HEK293 (cell line): ENCODE data around the gene FAM193A.

Experiments
- HOXA7 ChIP-seq: sonication (generic); formaldehyde crosslinking; IDR thresholded peaks from 2 replicates; pipeline ENCODE4 v1.8.1; 2022; ENCODE audit warnings: missing genetic modification reagents, borderline replicate concordance
- HOXD13 ChIP-seq: sonication (generic); formaldehyde crosslinking; IDR thresholded peaks from 2 replicates; pipeline ENCODE4 v1.8.0; 2022; ENCODE audit warnings: missing genetic modification reagents, borderline replicate concordance
- PRDM1 ChIP-seq: fragments of 450-650 bp; formaldehyde crosslinking; IDR thresholded peaks from 2 replicates; pipeline ENCODE4; 2016; ENCODE audit warnings: missing biosample characterization, missing genetic modification characterization
- REPIN1 ChIP-seq: fragments of 450-650 bp; formaldehyde crosslinking; IDR thresholded peaks from 2 replicates; pipeline ENCODE4 v1.5.1; 2017; ENCODE audit warnings: missing biosample characterization, missing genetic modification characterization, low read depth
- ZBTB1 ChIP-seq: fragments of 450-650 bp; formaldehyde crosslinking; IDR thresholded peaks from 2 replicates; pipeline ENCODE4 v1.5.1; 2016; ENCODE audit warnings: missing biosample characterization, missing genetic modification characterization
- ZFP37 ChIP-seq: fragments of 450-650 bp; formaldehyde crosslinking; IDR thresholded peaks from 2 replicates; pipeline ENCODE4 v1.5.1; 2016; ENCODE audit warnings: missing biosample characterization, missing genetic modification characterization
- ZNF157 ChIP-seq: fragments of 450-650 bp; formaldehyde crosslinking; IDR thresholded peaks from 2 replicates; pipeline ENCODE4 v1.5.1; 2016; ENCODE audit warnings: missing biosample characterization, missing genetic modification characterization
- ZNF221 ChIP-seq: fragments of 450-650 bp; formaldehyde crosslinking; IDR thresholded peaks from 2 replicates; pipeline ENCODE4 v1.5.1; 2017; ENCODE audit warnings: missing biosample characterization, missing genetic modification characterization, borderline replicate concordance
- ZNF341 ChIP-seq: fragments of 450-650 bp; formaldehyde crosslinking; IDR thresholded peaks from 2 replicates; pipeline ENCODE4; 2016; ENCODE audit warnings: low read depth, missing biosample characterization, missing genetic modification characterization
- ZNF514 ChIP-seq: fragments of 450-650 bp; formaldehyde crosslinking; IDR thresholded peaks from 2 replicates; pipeline ENCODE4 v1.5.1; 2016; ENCODE audit warnings: missing biosample characterization, missing genetic modification characterization
- ZSCAN18 ChIP-seq: fragments of 450-650 bp; formaldehyde crosslinking; IDR thresholded peaks from 2 replicates; pipeline ENCODE4 v1.5.1; 2016; ENCODE audit warnings: missing biosample characterization, missing genetic modification characterization
- TF ChIP-seq, protein P1 (sequence below): fragments of 450-650 bp; formaldehyde crosslinking; conservative IDR thresholded peaks from 2 replicates; pipeline ENCODE4 v1.5.1; 2016; ENCODE audit warnings: low read depth, missing biosample characterization, missing genetic modification characterization
- TF ChIP-seq, protein P2 (sequence below): fragments of 450-650 bp; formaldehyde crosslinking; IDR thresholded peaks from 2 replicates; pipeline ENCODE4 v1.5.1; 2016; ENCODE audit warnings: missing biosample characterization, missing genetic modification characterization

GRCh38 chr4:2746891-2747695 is 210.6 kb downstream of the FAM193A start:
- TF ChIP-seq, protein P1, sequence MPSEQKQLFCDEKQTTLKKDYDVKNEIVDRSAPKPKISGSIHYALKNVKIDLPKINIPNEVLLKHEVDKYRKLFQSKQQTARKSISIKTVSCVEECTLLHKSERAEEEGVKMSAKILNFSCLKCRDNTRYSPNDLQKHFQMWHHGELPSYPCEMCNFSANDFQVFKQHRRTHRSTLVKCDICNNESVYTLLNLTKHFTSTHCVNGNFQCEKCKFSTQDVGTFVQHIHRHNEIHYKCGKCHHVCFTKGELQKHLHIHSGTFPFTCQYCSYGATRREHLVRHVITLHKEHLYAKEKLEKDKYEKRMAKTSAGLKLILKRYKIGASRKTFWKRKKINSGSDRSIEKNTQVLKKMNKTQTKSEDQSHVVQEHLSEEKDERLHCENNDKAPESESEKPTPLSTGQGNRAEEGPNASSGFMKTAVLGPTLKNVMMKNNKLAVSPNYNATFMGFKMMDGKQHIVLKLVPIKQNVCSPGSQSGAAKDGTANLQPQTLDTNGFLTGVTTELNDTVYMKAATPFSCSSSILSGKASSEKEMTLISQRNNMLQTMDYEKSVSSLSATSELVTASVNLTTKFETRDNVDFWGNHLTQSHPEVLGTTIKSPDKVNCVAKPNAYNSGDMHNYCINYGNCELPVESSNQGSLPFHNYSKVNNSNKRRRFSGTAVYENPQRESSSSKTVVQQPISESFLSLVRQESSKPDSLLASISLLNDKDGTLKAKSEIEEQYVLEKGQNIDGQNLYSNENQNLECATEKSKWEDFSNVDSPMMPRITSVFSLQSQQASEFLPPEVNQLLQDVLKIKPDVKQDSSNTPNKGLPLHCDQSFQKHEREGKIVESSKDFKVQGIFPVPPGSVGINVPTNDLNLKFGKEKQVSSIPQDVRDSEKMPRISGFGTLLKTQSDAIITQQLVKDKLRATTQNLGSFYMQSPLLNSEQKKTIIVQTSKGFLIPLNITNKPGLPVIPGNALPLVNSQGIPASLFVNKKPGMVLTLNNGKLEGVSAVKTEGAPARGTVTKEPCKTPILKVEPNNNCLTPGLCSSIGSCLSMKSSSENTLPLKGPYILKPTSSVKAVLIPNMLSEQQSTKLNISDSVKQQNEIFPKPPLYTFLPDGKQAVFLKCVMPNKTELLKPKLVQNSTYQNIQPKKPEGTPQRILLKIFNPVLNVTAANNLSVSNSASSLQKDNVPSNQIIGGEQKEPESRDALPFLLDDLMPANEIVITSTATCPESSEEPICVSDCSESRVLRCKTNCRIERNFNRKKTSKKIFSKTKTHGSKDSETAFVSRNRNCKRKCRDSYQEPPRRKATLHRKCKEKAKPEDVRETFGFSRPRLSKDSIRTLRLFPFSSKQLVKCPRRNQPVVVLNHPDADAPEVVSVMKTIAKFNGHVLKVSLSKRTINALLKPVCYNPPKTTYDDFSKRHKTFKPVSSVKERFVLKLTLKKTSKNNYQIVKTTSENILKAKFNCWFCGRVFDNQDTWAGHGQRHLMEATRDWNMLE = no peak
- TF ChIP-seq PRDM1 (tag by site-specific recombination) (no peak), HOXD13 (no peak), HOXA7 (CRISPR knock-in tag) (no peak), ZFP37 (no peak), REPIN1 (tag by site-specific recombination) (no peak), ZNF514 (no peak), ZBTB1 (no peak), ZNF221 (tag by site-specific recombination) (no peak), ZNF341 (no peak), ZSCAN18 (tag by site-specific recombination) (no peak), ZNF157 (no peak)
- TF ChIP-seq, protein P2, sequence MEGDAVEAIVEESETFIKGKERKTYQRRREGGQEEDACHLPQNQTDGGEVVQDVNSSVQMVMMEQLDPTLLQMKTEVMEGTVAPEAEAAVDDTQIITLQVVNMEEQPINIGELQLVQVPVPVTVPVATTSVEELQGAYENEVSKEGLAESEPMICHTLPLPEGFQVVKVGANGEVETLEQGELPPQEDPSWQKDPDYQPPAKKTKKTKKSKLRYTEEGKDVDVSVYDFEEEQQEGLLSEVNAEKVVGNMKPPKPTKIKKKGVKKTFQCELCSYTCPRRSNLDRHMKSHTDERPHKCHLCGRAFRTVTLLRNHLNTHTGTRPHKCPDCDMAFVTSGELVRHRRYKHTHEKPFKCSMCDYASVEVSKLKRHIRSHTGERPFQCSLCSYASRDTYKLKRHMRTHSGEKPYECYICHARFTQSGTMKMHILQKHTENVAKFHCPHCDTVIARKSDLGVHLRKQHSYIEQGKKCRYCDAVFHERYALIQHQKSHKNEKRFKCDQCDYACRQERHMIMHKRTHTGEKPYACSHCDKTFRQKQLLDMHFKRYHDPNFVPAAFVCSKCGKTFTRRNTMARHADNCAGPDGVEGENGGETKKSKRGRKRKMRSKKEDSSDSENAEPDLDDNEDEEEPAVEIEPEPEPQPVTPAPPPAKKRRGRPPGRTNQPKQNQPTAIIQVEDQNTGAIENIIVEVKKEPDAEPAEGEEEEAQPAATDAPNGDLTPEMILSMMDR (tag by site-specific recombination) = no peak
